ENCODE data around the gene POLA1.

- TF ChIP-seq CTCF (IDR thresholded peaks at IDR 0.05) (no peak), EP300 (IDR thresholded peaks at IDR 0.05; ENCODE audit: low read depth) (no peak), POLR2A (IDR thresholded peaks at IDR 0.05) (no peak)
These were observed 95.3 kb downstream of the POLA1 start for GRCh38 chrX:24789047-24789446.

All from transverse colon (tissue), 3 donors.